ENCODE measurements around the gene HCFC1R1. TPM values are rescaled to one million over a fixed set of nuclear protein-coding genes. Genes with fewer than 3 reads are reported as not detected.

The HCFC1R1 gene
- total and polyA plus RNA-seq, 5 experiments from 2014 or later, result 13.1 to 16.5 (median 15.1) TPM

GRCh38 chr16:3030222-3031212 is 6.8 kb upstream of the HCFC1R1 start:
- Mint-ChIP-seq H3K27me3 (peaks cover 28 to 69% (median 37%) of the 10 kb centered on the region in 5 donors), H3K4me1 (peaks cover 11 to 34% (median 26%) of the 10 kb centered on the region in 4 donors), H3K4me3 (peak overlapping the region; percentile 31 to 83 (median 70)), H3K36me3 (peaks cover 0 to 16% (median 0%) of the 10 kb centered on the region in 3 donors), H3K9me3 (no peaks in the 10 kb centered on the region), H3K27ac (peak overlapping the region in 2 of 10 donors; percentile 52 to 60)
- POLR2A ChIA-PET, result interaction anchor here (0.6 to 15.2 kb wide), 9 partner anchors 10 to 98 kb away, joined by 3 to 170 read pairs (median 5); partner anchors contain the start of genes CLDN9 and TNFRSF12A
- ATAC-seq, result no peak
- no peak for DNase-seq

DNA sequence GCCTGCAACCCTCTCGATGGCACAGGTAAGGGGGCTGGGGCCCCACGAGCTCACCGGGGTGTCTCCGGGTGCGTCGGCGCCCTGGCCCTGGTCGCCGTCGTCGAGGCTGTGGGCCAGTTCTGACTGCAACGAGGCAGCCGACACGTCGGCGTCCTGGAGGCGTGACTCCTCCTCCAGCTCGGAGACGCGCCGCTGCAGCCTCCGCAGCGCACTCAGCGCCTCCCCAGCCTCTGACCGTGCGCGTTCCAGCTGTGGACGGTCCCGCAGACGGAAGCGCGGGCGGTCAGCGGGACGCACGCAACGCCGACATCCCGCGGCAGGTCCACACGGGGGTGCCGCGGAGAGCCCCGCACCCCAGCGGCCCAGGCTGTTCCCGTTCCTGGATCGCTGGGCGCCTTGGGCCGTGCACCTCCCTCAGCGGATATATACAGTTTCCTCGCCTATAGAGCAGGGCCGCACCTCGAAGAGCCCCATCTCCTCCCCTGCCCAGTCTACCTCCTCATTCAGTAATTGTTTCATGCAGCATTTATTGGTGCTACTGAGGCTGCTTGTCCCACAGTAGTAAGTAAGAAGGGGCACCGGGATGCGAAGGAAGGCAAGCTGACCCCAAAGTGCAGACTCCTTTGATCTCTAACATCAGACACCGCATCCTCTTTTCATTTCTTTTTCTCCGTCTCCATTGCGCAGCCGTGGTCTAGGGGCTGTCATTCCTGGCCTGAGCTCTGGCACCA is 5.9 kb upstream of the HCFC1R1 start:
- H3K4me1 Mint-ChIP-seq, result peaks cover 11 to 31% (median 30%) of the 10 kb centered on the region in 4 donors
- peak overlapping the region; percentile 31 to 83 (median 70) for H3K4me3 Mint-ChIP-seq
- peak overlapping the region in 3 of 10 donors; percentile 52 to 60 (median 52) for H3K27ac Mint-ChIP-seq
- POLR2A ChIA-PET, result interaction anchor here (1.0 to 15.2 kb wide), 11 partner anchors 8 to 129 kb away, joined by 3 to 170 read pairs (median 4); partner anchors contain the start of genes CLDN9, MMP25, TNFRSF12A and ZNF213
- ATAC-seq (peak; percentile 30 to 32), DNase-seq (peak in 1 of 10 donors; percentile 39)
- peaks cover 24 to 60% (median 34%) of the 10 kb centered on the region in 5 donors for H3K27me3 Mint-ChIP-seq
- H3K36me3 Mint-ChIP-seq, result peaks cover 0 to 16% (median 0%) of the 10 kb centered on the region in 3 donors
- H3K9me3 Mint-ChIP-seq, result no peaks in the 10 kb centered on the region

- Mint-ChIP-seq H3K9me3 (no peaks in the 10 kb centered on the region), H3K4me1 (peaks cover 15 to 36% (median 35%) of the 10 kb centered on the region in 4 donors), H3K27ac (no peak overlapping the region), H3K4me3 (peak overlapping the region in 8 of 10 donors; percentile 24 to 83 (median 42)), H3K36me3 (peaks cover 0 to 18% (median 0%) of the 10 kb centered on the region in 3 donors), H3K27me3 (peaks cover 21 to 52% (median 29%) of the 10 kb centered on the region in 5 donors)
- POLR2A ChIA-PET, result interaction anchor here (0.8 to 15.2 kb wide), 13 partner anchors 8 to 130 kb away, joined by 3 to 170 read pairs (median 5); partner anchors contain the start of genes CLDN9, MMP25, TNFRSF12A and ZNF213
- ATAC-seq (no peak), DNase-seq (no peak)
Observed at GRCh38 chr16:3028716-3029319, 5.1 kb upstream of the HCFC1R1 start.

GRCh38 chr16:3027983-3028715 is 4.4 kb upstream of the HCFC1R1 start:
- H3K4me1 Mint-ChIP-seq, result peaks cover 14 to 42% (median 42%) of the 10 kb centered on the region in 4 donors

DNA sequence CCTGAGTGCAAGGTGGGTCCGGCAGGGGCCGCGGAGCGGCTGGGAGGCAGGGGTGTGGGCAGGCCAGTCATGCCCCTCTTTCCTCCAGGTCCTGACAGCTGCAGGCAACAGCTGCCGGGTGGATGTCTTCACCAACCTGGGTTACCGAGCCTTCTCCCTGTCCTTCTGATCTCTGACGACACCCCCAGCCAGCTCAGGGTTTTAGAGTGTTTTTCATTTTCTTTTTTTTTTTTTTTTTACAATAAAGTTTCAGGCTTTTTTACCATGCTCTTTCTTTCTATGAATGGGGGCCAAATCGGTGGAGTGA is 3.7 kb upstream of the HCFC1R1 start:
- H3K4me3 Mint-ChIP-seq, result peak overlapping the region in 2 of 10 donors; percentile 30 to 36
- DNase-seq (no peak), ATAC-seq (no peak)
- peak overlapping the region in 1 of 10 donors; percentile 49 for H3K27ac Mint-ChIP-seq
- peaks cover 19 to 49% (median 49%) of the 10 kb centered on the region in 4 donors for H3K4me1 Mint-ChIP-seq
- POLR2A ChIA-PET, result interaction anchor here (0.7 to 15.2 kb wide), 9 partner anchors 11 to 131 kb away, joined by 3 to 170 read pairs (median 6); partner anchors contain the start of genes CLDN9 and ZNF213
- H3K9me3 Mint-ChIP-seq, result no peaks in the 10 kb centered on the region
- peaks cover 9 to 38% (median 15%) of the 10 kb centered on the region in 5 donors for H3K27me3 Mint-ChIP-seq
- H3K36me3 Mint-ChIP-seq, result peaks cover 0 to 18% (median 0%) of the 10 kb centered on the region in 3 donors

More at GRCh38 chr16:3027983-3028715, 4.4 kb upstream of the HCFC1R1 start:
- Mint-ChIP-seq H3K36me3 (peaks cover 0 to 18% (median 0%) of the 10 kb centered on the region in 3 donors), H3K27me3 (peaks cover 16 to 45% (median 22%) of the 10 kb centered on the region in 5 donors), H3K9me3 (no peaks in the 10 kb centered on the region), H3K4me3 (peak overlapping the region in 6 of 10 donors; percentile 36 to 75 (median 66)), H3K27ac (peak overlapping the region in 1 of 10 donors; percentile 38)
- POLR2A ChIA-PET, result interaction anchor here (0.7 to 15.2 kb wide), 15 partner anchors 7 to 131 kb away, joined by 3 to 170 read pairs (median 6); partner anchors contain the start of genes CLDN9, MMP25, TNFRSF12A and ZNF213
- ATAC-seq (peak; percentile 31 to 44), DNase-seq (peak; percentile 68 to 95 (median 82))

GRCh38 chr16:3026609-3027488 is 3.1 kb upstream of the HCFC1R1 start:
- POLR2A ChIA-PET, result interaction anchor here (1.0 to 15.2 kb wide), 6 partner anchors 11 to 131 kb away, joined by 5 to 170 read pairs (median 9); partner anchors contain the start of genes CLDN9 and ZNF213
- ATAC-seq (no peak), DNase-seq (no peak)
- peaks cover 7 to 32% (median 15%) of the 10 kb centered on the region in 5 donors for H3K27me3 Mint-ChIP-seq
- peak overlapping the region in 3 of 10 donors; percentile 15 to 36 (median 30) for H3K4me3 Mint-ChIP-seq
- peak overlapping the region in 2 of 10 donors; percentile 43 to 49 for H3K27ac Mint-ChIP-seq
- H3K36me3 Mint-ChIP-seq, result peaks cover 0 to 18% (median 0%) of the 10 kb centered on the region in 3 donors
- H3K4me1 Mint-ChIP-seq, result peaks cover 22 to 55% (median 55%) of the 10 kb centered on the region in 4 donors
- H3K9me3 Mint-ChIP-seq, result no peaks in the 10 kb centered on the region

GRCh38 chr16:3026003-3026378 is 2.2 kb upstream of the HCFC1R1 start:
- ATAC-seq (no peak), DNase-seq (no peak)
- H3K4me3 Mint-ChIP-seq, result peak overlapping the region in 1 of 10 donors; percentile 15
- POLR2A ChIA-PET, result interaction anchor here (0.6 to 15.2 kb wide), 3 partner anchors 18 to 162 kb away, joined by 4 to 170 read pairs (median 4); partner anchors contain the start of gene CLDN9
- peaks cover 30 to 64% (median 62%) of the 10 kb centered on the region in 4 donors for H3K4me1 Mint-ChIP-seq
- H3K27ac Mint-ChIP-seq, result no peak overlapping the region
- H3K36me3 Mint-ChIP-seq, result peaks cover 0 to 18% (median 0%) of the 10 kb centered on the region in 3 donors
- H3K27me3 Mint-ChIP-seq, result peaks cover 5 to 26% (median 13%) of the 10 kb centered on the region in 5 donors
- no peaks in the 10 kb centered on the region for H3K9me3 Mint-ChIP-seq

- POLR2A ChIA-PET, result interaction anchor here (0.6 to 15.2 kb wide), 5 partner anchors 17 to 162 kb away, joined by 3 to 170 read pairs (median 4); partner anchors contain the start of gene CLDN9
- Mint-ChIP-seq H3K9me3 (no peaks in the 10 kb centered on the region), H3K36me3 (peaks cover 0 to 18% (median 0%) of the 10 kb centered on the region in 3 donors), H3K27ac (peak overlapping the region in 1 of 10 donors; percentile 11), H3K4me1 (peaks cover 30 to 67% (median 65%) of the 10 kb centered on the region in 4 donors), H3K27me3 (peaks cover 5 to 20% (median 13%) of the 10 kb centered on the region in 5 donors), H3K4me3 (peak overlapping the region in 4 of 10 donors; percentile 10 to 38 (median 23))
- ATAC-seq, result no peak
- no peak for DNase-seq
Observed at GRCh38 chr16:3025032-3026002, 1.6 kb upstream of the HCFC1R1 start.

DNA sequence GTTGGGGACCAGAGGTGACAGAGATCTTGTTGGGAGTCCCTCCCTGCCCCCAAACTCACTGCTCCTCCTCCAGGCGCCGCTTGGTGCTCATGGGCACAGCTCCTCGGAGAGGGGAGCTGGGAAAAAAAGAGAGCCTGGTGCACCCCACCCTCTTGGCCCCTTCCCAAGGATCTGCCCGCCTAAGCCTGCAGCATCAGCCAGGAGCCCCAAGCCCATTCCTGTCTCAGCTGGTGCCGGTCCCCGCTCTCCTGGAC is 400 bp downstream of the HCFC1R1 start:
- POLR2A ChIA-PET, result interaction anchor here (0.9 to 15.2 kb wide), 6 partner anchors 9 to 245 kb away, joined by 3 to 170 read pairs (median 4); partner anchors contain the start of gene CLDN9
- peak overlapping the region in 9 of 10 donors; percentile 89 to 99 (median 96) for H3K27ac Mint-ChIP-seq
- DNase-seq, result peak in 2 of 10 donors; percentile 36 to 44

More for the DNA sequence above, 400 bp downstream of the HCFC1R1 start:
- Mint-ChIP-seq H3K9me3 (no peaks in the 10 kb centered on the region), H3K27me3 (peaks cover 0 to 2% (median 0%) of the 10 kb centered on the region in 5 donors), H3K36me3 (peaks cover 0 to 18% (median 0%) of the 10 kb centered on the region in 3 donors), H3K4me3 (peak overlapping the region; percentile 76 to 97 (median 92)), H3K4me1 (peaks cover 24 to 64% (median 60%) of the 10 kb centered on the region in 4 donors)
- peak in 1 of 2 donors; percentile 1 for ATAC-seq

Data from naive thymus-derived CD8-positive, alpha-beta T cell (primary cell).